VCaP (cell line): ENCODE data around the gene RAB6B.

ENCODE experiments used
- H3K27ac ChIP-seq: fragments of 450-650 bp; 2 replicates; pipeline ENCODE4 v1.5.1; 2017
- CTCF ChIP-seq: fragments of 450-650 bp; conservative IDR thresholded peaks from 2 replicates; pipeline ENCODE4 v1.5.1; 2017; ENCODE audit warnings: mild to moderate bottlenecking, moderate library complexity

The RAB6B gene

DNA sequence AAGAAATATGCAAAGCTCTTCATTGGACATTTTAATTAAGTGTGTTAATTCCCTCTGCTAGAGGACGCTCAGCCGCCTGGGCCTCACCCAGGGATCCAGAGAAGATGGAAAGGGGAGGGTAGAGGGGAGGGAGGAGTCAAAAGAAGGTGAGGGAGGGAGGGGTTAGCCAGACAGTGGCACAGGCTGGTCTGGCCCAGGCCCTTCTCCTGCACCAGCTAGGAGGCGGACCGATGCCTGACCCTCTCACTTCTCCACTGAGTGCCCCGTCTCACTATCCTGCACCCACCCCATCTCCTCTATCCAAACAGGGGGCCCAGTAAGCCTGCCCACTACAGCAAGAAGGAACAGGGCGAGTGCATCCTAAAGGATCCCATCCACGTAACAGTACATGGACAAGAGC is 22.9 kb downstream of the RAB6B start:
- no peak overlapping the region for H3K27ac ChIP-seq
- no peak for TF ChIP-seq CTCF

DNA sequence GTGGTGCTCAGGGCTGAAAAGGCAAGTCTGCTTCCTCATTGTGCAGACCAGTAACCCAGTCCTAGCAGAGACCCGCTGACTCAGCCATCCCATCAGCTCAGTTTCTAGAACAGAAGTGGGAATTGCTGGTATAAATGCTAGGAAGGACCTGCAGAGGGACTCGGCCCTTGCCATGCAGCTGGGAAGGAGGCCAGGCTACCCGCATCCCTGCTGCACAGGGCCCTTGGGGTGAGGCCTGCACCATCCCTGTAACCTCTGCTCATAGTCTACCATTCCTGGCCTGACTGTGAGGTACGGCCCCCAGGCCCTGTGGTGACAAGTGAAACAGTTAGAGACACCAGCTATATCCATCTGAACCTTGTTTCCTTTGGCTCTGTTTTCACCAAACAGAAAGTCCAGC is 23.5 kb downstream of the RAB6B start:
- no peak overlapping the region for H3K27ac ChIP-seq
- no peak for TF ChIP-seq CTCF

- no peak for TF ChIP-seq CTCF
- no peak overlapping the region for H3K27ac ChIP-seq
Observed at GRCh38 chr3:133871368-133872090, 24.2 kb downstream of the RAB6B start.

DNA sequence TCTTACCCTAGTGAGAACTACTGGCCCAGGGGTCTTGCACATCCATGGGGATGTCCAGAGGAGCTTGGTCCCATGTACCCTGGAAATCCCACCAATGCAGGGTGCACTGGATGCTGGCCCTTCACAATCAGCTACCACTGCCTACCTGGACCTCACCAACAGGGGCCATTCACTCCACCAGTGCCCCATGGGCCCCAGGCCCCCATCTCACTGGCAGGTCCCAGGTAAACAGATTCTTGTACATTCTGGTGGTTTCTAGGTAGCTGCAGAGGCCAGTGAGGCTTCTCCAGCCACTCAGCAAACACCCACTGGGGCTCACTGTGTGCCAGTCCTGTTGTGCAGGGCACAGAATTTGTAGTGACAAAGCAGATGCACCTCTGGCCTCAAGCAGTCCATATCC is 24.9 kb downstream of the RAB6B start:
- TF ChIP-seq CTCF: no peak
- no peak overlapping the region for H3K27ac ChIP-seq

- TF ChIP-seq CTCF: no peak
- no peak overlapping the region for H3K27ac ChIP-seq
Observed at GRCh38 chr3:133869586-133869985, 26.1 kb downstream of the RAB6B start.

- H3K27ac ChIP-seq: no peak overlapping the region
- no peak for TF ChIP-seq CTCF
Observed at GRCh38 chr3:133868758-133869475, 26.8 kb downstream of the RAB6B start.

DNA sequence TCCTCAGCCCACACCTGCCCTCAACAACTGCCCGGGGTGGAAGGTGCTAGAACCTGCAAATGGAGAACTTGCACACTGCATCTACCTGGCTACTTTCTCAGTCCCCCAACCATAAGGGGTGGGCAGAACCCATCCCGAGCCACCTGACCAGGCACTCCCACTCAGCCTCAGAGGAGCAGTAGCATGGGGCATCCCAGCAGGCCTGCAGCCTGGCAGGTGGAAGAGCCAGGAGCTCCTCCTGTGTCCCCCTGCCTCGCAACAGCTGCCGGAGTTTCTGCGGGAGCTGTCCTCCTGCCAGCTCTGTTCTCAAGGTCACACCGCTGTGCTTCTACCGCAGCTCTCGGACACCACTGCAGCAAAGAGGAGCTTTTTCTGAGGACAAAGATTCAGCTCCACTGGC is 27.5 kb downstream of the RAB6B start:
- no peak for TF ChIP-seq CTCF

More for the DNA sequence above, 27.5 kb downstream of the RAB6B start:
- no peak overlapping the region for H3K27ac ChIP-seq
